ENCODE results near the gene FBXO31.

FBXO31 gene

GRCh38 chr16:87323727-87324410 is 59.7 kb downstream of the FBXO31 start:
- DNase-seq: no peak

GRCh38 chr16:87322833-87323726 is 60.5 kb downstream of the FBXO31 start:
- no peak for DNase-seq

GRCh38 chr16:87322360-87322759 is 61.2 kb downstream of the FBXO31 start:
- DNase-seq: no peak

- DNase-seq: no peak
Measured at GRCh38 chr16:87321336-87322107, 62.1 kb downstream of the FBXO31 start.

GRCh38 chr16:87320510-87321227 is 62.9 kb downstream of the FBXO31 start:
- no peak for DNase-seq

- no peak for DNase-seq
Measured at GRCh38 chr16:87319997-87320491, 63.5 kb downstream of the FBXO31 start.

GRCh38 chr16:87319011-87319410 is 64.6 kb downstream of the FBXO31 start:
- DNase-seq: no peak

GRCh38 chr16:87317750-87318644 is 65.6 kb downstream of the FBXO31 start:
- no peak for DNase-seq

- peak; percentile 92 for DNase-seq
Measured at GRCh38 chr16:87316923-87317749, 66.4 kb downstream of the FBXO31 start, which contains the start of gene C16orf95. Gene C16orf95, minus strand, starts transcription at chr16:87317392. Its CDS starts 150 bp downstream, at chr16:87317242.

- DNase-seq: no peak
Measured at GRCh38 chr16:87316450-87316922, 67.1 kb downstream of the FBXO31 start.

- DNase-seq: no peak
Measured at GRCh38 chr16:87314990-87315420, 68.6 kb downstream of the FBXO31 start.

- no peak for DNase-seq
Measured at GRCh38 chr16:87312008-87312407, 71.6 kb downstream of the FBXO31 start.

GRCh38 chr16:87311387-87311786 is 72.2 kb downstream of the FBXO31 start:
- no peak for DNase-seq

GRCh38 chr16:87310610-87311009 is 73.0 kb downstream of the FBXO31 start:
- no peak for DNase-seq

- DNase-seq: no peak
Measured at GRCh38 chr16:87309620-87310525, 73.7 kb downstream of the FBXO31 start.

- no peak for DNase-seq
Measured at GRCh38 chr16:87308826-87309225, 74.8 kb downstream of the FBXO31 start.

- no peak for DNase-seq
Measured at GRCh38 chr16:87306516-87306915, 77.1 kb downstream of the FBXO31 start.

GRCh38 chr16:87305505-87306391 is 77.8 kb downstream of the FBXO31 start:
- no peak for DNase-seq
